CD4-positive, alpha-beta T cell treated with Interleukin-6 for 4 hours (primary cell): ENCODE results near the gene STAT2.
A peak's percentile ranks its signal among the peaks of the same experiment; 100 is the strongest.
"Not testable (repeated sequence)": the region's sequence is repeated elsewhere in the genome, so short reads cannot be mapped to it uniquely, and the experiment has no call there.

Experiments
- DNase-seq: peaks from one replicate; pipeline ENCODE4 v3.0.0-alpha.2; 2020; ENCODE audit warnings: mixed read lengths

The STAT2 gene

GRCh38 chr12:56361487-56362129 is 1.7 kb upstream of the STAT2 start:
- no peak for DNase-seq

- DNase-seq = no peak
Measured at GRCh38 chr12:56358836-56359532, 923 bp downstream of the STAT2 start.

- DNase-seq = no peak
Measured at GRCh38 chr12:56351325-56351724, 8.6 kb downstream of the STAT2 start.

GRCh38 chr12:56350662-56351061 is 9.2 kb downstream of the STAT2 start:
- DNase-seq = no peak

GRCh38 chr12:56348776-56349175 is 11.1 kb downstream of the STAT2 start:
- DNase-seq = no peak

GRCh38 chr12:56347255-56347654 is 12.7 kb downstream of the STAT2 start:
- not testable (repeated sequence) for DNase-seq

GRCh38 chr12:56346675-56347074 is 13.2 kb downstream of the STAT2 start:
- DNase-seq = peak; percentile 26

- not testable (repeated sequence) for DNase-seq
Measured at GRCh38 chr12:56342290-56342689, 17.6 kb downstream of the STAT2 start.

GRCh38 chr12:56341616-56342015 is 18.3 kb downstream of the STAT2 start:
- no peak for DNase-seq

- no peak for DNase-seq
Measured at GRCh38 chr12:56339158-56339422, 20.8 kb downstream of the STAT2 start.

GRCh38 chr12:56338308-56339157 is 21.4 kb downstream of the STAT2 start, which contains the start of gene IL23A:
TSS of gene IL23A (plus strand) at chr12:56338884. CDS start at chr12:56339045, 161 bp downstream.
- peak; percentile 89 for DNase-seq

GRCh38 chr12:56337753-56338251 is 22.1 kb downstream of the STAT2 start:
- no peak for DNase-seq

GRCh38 chr12:56336361-56337167 is 23.3 kb downstream of the STAT2 start:
- DNase-seq = no peak

- not testable (repeated sequence) for DNase-seq
Measured at GRCh38 chr12:56335527-56335926, 24.4 kb downstream of the STAT2 start.

- DNase-seq = no peak
Measured at GRCh38 chr12:56334490-56334793, 25.5 kb downstream of the STAT2 start.

GRCh38 chr12:56333679-56334489 is 26.0 kb downstream of the STAT2 start, which contains the start of gene PAN2:
TSS of gene PAN2 (minus strand) at chr12:56334000. CDS start at chr12:56333094, 906 bp downstream.
- peak; percentile 92 for DNase-seq

- DNase-seq = no peak
Measured at GRCh38 chr12:56333197-56333678, 26.7 kb downstream of the STAT2 start.

GRCh38 chr12:56332512-56333196 is 27.3 kb downstream of the STAT2 start:
- DNase-seq = no peak

GRCh38 chr12:56330936-56331490 is 28.9 kb downstream of the STAT2 start:
- no peak for DNase-seq

- DNase-seq = no peak
Measured at GRCh38 chr12:56326533-56326932, 33.4 kb downstream of the STAT2 start.

GRCh38 chr12:56326126-56326525 is 33.8 kb downstream of the STAT2 start:
- DNase-seq = no peak
